K562 (cell line): ENCODE results near the gene PRKAG2. TPM values are rescaled to one million over a fixed set of nuclear protein-coding genes. Genes with fewer than 3 reads are reported as not detected.
A peak's percentile ranks its signal among the peaks of the same experiment; 100 is the strongest.

Source experiments
- ADNP ChIP-seq: fragments of 200-800 bp; sonication (Bioruptor generic); IDR thresholded peaks from 2 replicates; pipeline ENCODE4 v1.6.1; 2016; ENCODE audit warnings: missing genetic modification characterization, missing compliant biosample characterization
- BHLHE40 ChIP-seq: IDR thresholded peaks from 2 replicates; pipeline ENCODE4 v1.6.1; 2011; ENCODE audit warnings: low read length, improper control_type of control experiment
- ETV1 ChIP-seq: fragments of 450-650 bp; conservative IDR thresholded peaks from 2 replicates; pipeline ENCODE4 v1.6.1; 2016; ENCODE audit warnings: missing genetic modification characterization, control low read depth, low read depth, missing compliant biosample characterization
- HDAC2 ChIP-seq: fragments of 450-650 bp; IDR thresholded peaks from 2 replicates; pipeline ENCODE4 v1.6.1; 2016; ENCODE audit warnings: mild to moderate bottlenecking
- KLF1 ChIP-seq: fragments of 450-650 bp; IDR thresholded peaks from 2 replicates; pipeline ENCODE4 v1.6.1; 2016; ENCODE audit warnings: missing genetic modification characterization, missing compliant biosample characterization
- L3MBTL2 ChIP-seq: fragments of 450-650 bp; IDR thresholded peaks from 2 replicates; pipeline ENCODE4 v1.6.1; 2016; ENCODE audit warnings: mild to moderate bottlenecking, moderate library complexity
- MTF1 ChIP-seq: fragments of 250-450 bp; sonication (Bioruptor Pico); IDR thresholded peaks from 2 replicates; pipeline ENCODE4 v1.9.0; 2021; ENCODE audit warnings: moderate library complexity, mild to moderate bottlenecking, inconsistent platforms, borderline replicate concordance
- NCOA6 ChIP-seq: fragments of 450-650 bp; IDR thresholded peaks from 2 replicates; pipeline ENCODE4 v1.6.1; 2017; ENCODE audit warnings: mild to moderate bottlenecking
- NFYB ChIP-seq: IDR thresholded peaks from 2 replicates; pipeline ENCODE4 v1.6.1; 2011; ENCODE audit warnings: mild to moderate bottlenecking, moderate library complexity; ENCODE audit not compliant: insufficient read length; ENCODE audit errors: extremely low read depth
- PTRF ChIP-seq: fragments of 450-650 bp; IDR thresholded peaks from 2 replicates; pipeline ENCODE4 v1.6.1; 2016; ENCODE audit warnings: mild to moderate bottlenecking, missing genetic modification characterization, missing compliant biosample characterization
- TRIM24 ChIP-seq, 2 experiments: fragments of 450-650 bp; IDR thresholded peaks; 2 replicates each; pipeline ENCODE4 v1.6.1; 2016
- TRIM28 ChIP-seq: fragments of 450-650 bp; IDR thresholded peaks from 2 replicates; pipeline ENCODE4 v1.6.1; 2017
- ZC3H8 ChIP-seq: fragments of 450-650 bp; IDR thresholded peaks from 2 replicates; pipeline ENCODE4 v1.6.1; 2017
- ZNF583 ChIP-seq: fragments of 250-450 bp; sonication (Bioruptor Pico); IDR thresholded peaks from 2 replicates; pipeline ENCODE4 v1.4.0; 2020
- ZNF668 ChIP-seq: fragments of 250-450 bp; sonication (Bioruptor Pico); IDR thresholded peaks from 2 replicates; pipeline ENCODE4 v1.8.0; 2022; ENCODE audit warnings: mild to moderate bottlenecking, inconsistent platforms
- polyA plus RNA-seq, 8 experiments: library from polyadenylated mRNA; depleted of rRNA in 4 of 8; stranded (reverse) in 5 of 8; unstranded in 3 of 8; fragments of >200 nt; fragmentation: Nextera tagmentation in 2 of 8; fragmentation: Illumina TruSeq in 1 of 8; extraction: Ambion mirVana in 2 of 8; extraction: Trizol in 1 of 8; gene quantifications; 2 replicates each; pipeline versions ENCODE4 v1.2.1 to v1.2.3, GENCODE V29; 2011 to 2014; ENCODE audit warnings: inconsistent platforms in 1 of 8, missing spikeins in 1 of 8
- total RNA-seq, 7 experiments: library from RNA; depleted of rRNA in 6 of 7; stranded (reverse); fragments of >200 nt in 6 of 7; fragmentation: Illumina TruSeq in 2 of 7; extraction: Trizol in 2 of 7; gene quantifications; 2 replicates each; pipeline versions ENCODE4 v1.2.1 to v1.2.3, GENCODE V29; 2011 to 2021; ENCODE audit warnings: low replicate concordance in 1 of 7
- TF ChIP-seq, protein P1 (sequence below): fragments of 450-650 bp; IDR thresholded peaks from 2 replicates; pipeline ENCODE4 v1.6.1; 2014; ENCODE audit warnings: low read depth, mild to moderate bottlenecking, moderate library complexity, borderline replicate concordance
- TF ChIP-seq, protein P2 (sequence below): conservative IDR thresholded peaks from 2 replicates; pipeline ENCODE4 v1.6.1; 2011; ENCODE audit warnings: low read depth, mild to moderate bottlenecking, low read length; ENCODE audit not compliant: control insufficient read depth
- TF ChIP-seq, protein P3 (sequence below), 2 experiments: fragments of 450-650 bp in 1 of 2; sonication (generic) in 1 of 2; formaldehyde crosslinking in 1 of 2; IDR thresholded peaks; 2 replicates each; pipeline versions ENCODE4 v1.7.1 to v1.9.0; 2016 to 2022; ENCODE audit warnings: inconsistent platforms in 1 of 2, mild to moderate bottlenecking in 1 of 2, missing genetic modification reagents in 1 of 2

Gene PRKAG2
- total and polyA plus RNA-seq, 9 of the 15 experiments (the other 6 are each of a cell fraction or from before 2014, with no cell fraction given), result 0.99 to 5.6 (median 3.3) TPM

DNA sequence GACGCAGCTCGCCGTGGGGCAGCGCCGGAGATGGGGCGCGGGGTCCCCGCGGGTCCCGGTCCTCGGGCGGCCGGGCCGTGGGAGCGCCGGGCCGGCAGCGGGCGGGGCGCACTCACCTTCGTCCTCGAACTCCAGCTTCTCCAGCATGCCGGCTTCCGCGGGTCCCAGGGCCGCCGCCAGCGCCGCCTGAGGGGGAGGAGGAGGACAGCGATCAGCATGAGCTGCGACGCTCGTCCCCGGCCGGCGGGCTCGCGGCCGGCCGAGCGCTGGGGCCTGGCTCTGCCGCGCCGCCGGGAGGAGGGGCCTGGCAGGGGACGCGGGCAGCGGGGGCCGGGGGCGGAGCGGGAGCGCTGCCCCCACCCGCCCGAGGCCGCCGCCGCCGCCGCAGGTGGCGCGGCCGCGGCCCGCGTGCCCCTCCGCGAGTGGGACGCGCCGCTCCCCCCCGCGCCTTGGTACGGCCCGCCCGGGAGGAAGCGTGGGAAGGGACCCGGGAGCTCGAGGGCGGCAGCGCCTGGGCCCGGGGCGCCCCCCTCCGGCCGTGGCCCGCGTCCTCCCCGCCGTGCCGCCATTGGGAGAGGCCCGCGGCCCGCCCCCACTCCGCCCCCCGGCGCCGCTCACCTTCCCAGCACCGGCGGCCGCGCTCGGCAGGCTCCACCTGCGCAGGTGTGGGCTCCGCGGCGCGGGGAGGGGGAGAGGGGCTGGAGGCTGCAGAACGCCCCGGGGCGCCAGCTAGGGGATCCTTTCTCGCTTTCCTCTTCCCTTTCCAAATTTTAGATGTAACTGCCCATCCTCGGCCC is 244.8 kb downstream of the PRKAG2 start (continued):
- TF ChIP-seq, protein P1, sequence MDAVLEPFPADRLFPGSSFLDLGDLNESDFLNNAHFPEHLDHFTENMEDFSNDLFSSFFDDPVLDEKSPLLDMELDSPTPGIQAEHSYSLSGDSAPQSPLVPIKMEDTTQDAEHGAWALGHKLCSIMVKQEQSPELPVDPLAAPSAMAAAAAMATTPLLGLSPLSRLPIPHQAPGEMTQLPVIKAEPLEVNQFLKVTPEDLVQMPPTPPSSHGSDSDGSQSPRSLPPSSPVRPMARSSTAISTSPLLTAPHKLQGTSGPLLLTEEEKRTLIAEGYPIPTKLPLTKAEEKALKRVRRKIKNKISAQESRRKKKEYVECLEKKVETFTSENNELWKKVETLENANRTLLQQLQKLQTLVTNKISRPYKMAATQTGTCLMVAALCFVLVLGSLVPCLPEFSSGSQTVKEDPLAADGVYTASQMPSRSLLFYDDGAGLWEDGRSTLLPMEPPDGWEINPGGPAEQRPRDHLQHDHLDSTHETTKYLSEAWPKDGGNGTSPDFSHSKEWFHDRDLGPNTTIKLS, result no peak; the same call in 1 of the 2 replicates
- no peak for TF ChIP-seq ZC3H8
- no peak for TF ChIP-seq TRIM24 (IDR thresholded peaks at IDR 0.05)
- TF ChIP-seq, protein P2, sequence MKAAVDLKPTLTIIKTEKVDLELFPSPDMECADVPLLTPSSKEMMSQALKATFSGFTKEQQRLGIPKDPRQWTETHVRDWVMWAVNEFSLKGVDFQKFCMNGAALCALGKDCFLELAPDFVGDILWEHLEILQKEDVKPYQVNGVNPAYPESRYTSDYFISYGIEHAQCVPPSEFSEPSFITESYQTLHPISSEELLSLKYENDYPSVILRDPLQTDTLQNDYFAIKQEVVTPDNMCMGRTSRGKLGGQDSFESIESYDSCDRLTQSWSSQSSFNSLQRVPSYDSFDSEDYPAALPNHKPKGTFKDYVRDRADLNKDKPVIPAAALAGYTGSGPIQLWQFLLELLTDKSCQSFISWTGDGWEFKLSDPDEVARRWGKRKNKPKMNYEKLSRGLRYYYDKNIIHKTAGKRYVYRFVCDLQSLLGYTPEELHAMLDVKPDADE, result peak; percentile 84; the same call in 1 of the 2 replicates
- no peak for TF ChIP-seq ADNP
- peak; percentile 94 for TF ChIP-seq L3MBTL2
- TF ChIP-seq ZNF583, result no peak
- no peak for TF ChIP-seq NFYB
- no peak for TF ChIP-seq PTRF (tag)
- TF ChIP-seq ETV1, result no peak
- TF ChIP-seq HDAC2, result no peak
- TF ChIP-seq, protein P3, sequence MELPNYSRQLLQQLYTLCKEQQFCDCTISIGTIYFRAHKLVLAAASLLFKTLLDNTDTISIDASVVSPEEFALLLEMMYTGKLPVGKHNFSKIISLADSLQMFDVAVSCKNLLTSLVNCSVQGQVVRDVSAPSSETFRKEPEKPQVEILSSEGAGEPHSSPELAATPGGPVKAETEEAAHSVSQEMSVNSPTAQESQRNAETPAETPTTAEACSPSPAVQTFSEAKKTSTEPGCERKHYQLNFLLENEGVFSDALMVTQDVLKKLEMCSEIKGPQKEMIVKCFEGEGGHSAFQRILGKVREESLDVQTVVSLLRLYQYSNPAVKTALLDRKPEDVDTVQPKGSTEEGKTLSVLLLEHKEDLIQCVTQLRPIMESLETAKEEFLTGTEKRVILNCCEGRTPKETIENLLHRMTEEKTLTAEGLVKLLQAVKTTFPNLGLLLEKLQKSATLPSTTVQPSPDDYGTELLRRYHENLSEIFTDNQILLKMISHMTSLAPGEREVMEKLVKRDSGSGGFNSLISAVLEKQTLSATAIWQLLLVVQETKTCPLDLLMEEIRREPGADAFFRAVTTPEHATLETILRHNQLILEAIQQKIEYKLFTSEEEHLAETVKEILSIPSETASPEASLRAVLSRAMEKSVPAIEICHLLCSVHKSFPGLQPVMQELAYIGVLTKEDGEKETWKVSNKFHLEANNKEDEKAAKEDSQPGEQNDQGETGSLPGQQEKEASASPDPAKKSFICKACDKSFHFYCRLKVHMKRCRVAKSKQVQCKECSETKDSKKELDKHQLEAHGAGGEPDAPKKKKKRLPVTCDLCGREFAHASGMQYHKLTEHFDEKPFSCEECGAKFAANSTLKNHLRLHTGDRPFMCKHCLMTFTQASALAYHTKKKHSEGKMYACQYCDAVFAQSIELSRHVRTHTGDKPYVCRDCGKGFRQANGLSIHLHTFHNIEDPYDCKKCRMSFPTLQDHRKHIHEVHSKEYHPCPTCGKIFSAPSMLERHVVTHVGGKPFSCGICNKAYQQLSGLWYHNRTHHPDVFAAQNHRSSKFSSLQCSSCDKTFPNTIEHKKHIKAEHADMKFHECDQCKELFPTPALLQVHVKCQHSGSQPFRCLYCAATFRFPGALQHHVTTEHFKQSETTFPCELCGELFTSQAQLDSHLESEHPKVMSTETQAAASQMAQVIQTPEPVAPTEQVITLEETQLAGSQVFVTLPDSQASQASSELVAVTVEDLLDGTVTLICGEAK (IDR thresholded peaks at IDR 0.05), result no peak
- TF ChIP-seq, protein P3 (CRISPR knock-in tag; IDR thresholded peaks at IDR 0.05), result no peak
- TF ChIP-seq ZNF668 (CRISPR knock-in tag), result no peak
- no peak for TF ChIP-seq TRIM28
- peak; percentile 80 for TF ChIP-seq BHLHE40
- no peak for TF ChIP-seq NCOA6
- TF ChIP-seq MTF1 (CRISPR knock-in tag), result no peak
- no peak for TF ChIP-seq KLF1 (tag)
